ENCODE measurements around the gene UBR4.

Gene UBR4

DNA sequence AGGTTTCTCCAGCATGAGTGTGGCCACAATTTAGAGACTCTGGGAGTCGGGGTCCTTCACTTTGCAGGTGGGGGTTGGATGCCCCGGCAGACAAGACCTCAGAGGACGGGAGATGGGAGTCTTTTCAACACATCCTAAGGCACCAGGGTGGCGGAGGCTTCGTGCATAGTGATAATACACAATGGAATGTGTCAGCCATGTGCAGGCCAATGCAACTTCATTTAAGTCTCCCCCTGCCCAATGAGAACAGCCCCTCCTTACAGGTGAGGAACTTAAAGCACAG lies 177.7 kb downstream of the UBR4 start:
- no peak for DNase-seq

DNA sequence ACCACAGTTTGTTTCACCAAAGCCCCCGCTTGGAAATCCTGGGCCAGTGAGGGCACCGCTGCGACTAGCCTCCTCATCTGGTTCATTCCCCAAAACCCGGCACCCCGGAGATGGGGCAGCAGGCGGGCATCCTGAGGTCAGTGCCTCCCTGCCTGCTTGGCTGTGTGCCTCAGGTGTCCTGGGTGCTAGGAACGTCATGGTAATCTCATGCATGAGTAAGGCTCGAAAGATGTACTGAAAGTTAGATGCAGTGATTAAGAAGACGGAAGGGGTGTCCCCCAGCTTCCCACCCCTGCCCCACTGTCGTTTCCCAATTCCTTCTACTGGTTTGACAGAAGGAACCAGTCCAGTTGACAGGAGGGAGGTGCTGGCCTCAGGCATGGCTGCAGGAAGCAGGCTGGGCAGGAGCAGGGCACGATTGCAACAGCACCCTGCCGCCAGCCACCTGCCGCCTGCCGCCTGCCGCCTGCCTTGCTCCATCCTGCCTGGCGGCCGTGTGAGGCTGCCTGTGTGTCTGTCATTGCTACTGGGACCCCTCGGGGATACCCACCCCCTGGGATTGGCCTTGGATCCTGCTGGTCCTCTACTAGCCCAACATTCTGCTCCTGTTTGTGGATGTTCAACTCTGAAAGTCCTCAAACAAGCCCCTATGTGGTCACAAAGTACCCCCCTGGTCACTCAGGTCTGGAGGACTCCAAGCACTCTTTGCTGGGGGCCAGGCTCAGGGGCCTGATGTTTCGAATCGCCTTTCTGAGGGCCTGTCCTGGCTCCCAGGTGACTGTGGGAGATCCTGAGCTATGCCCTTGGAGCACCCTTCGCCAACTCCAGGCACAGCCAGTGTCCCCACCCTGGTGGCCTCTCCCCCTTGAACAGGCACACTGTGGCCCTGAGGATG lies 180.6 kb downstream of the UBR4 start:
- no peak for DNase-seq

DNA sequence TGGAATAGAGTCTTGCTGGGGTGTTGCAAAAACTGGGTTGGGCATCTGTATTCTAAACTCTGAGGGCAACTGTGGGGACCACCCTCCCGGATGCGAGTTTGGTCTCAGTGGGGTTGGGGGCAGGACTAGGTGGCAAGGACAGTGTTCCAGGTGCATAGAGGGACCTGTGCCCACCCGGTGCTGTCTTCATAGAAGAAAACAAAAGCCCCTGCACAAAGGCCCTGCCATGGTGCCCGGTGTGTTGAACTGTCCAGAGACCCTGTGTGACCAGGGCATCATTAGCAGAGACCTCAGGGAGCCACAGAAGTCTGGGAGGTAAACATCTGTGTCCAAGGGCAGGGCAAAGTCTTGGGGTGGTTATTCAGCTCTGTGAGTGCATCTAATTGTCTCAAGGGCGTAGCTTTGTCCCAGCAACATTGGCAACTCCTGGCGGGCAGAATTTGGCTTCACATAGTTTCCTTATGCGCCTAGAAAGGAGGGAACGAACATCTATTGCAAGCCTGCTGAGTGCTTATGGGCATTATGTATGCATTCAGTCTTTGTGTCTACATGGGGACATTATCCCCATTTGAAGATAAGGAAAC lies 181.4 kb downstream of the UBR4 start:
- DNase-seq, result no peak

DNA sequence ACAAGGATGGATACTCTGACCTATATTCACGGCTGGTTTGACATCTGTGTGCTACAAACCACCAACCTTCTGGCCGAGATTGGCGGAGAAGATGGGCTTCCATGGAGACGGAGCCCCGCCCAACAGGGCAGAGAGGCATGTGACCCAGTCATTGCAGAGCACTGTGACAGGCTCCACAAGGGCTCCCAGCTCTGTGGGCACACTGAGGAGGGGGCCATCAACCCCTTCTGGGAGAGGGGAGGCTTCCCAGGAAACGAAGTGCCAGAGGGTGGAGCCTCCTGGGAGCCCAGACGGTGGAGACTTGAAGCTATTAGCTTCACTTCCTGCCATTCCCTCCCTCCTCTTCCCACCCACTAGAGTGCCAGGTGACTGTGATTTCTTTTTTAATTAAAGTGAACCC lies 182.0 kb downstream of the UBR4 start:
- no peak for DNase-seq

Measured in GOT3 (cell line).